Osteocyte (in vitro differentiated cells): ENCODE data around the gene ASXL3. TPM values are rescaled to one million over a fixed set of nuclear protein-coding genes. Genes with fewer than 3 reads are reported as not detected.

Experiments used
- DNase-seq: peaks from one replicate; pipeline ENCODE4 v3.0.0; 2021; ENCODE audit warnings: mixed read lengths; ENCODE audit not compliant: unreplicated experiment; ENCODE audit errors: extremely low spot score
- H3K27ac Mint-ChIP-seq: one replicate; pipeline ENCODE4 v1.8.0; 2021; ENCODE audit warnings: mild to moderate bottlenecking, mixed read lengths; ENCODE audit not compliant: unreplicated experiment
- H3K27me3 Mint-ChIP-seq: one replicate; pipeline ENCODE4 v1.8.0; 2021; ENCODE audit warnings: mixed read lengths; ENCODE audit not compliant: unreplicated experiment
- H3K36me3 Mint-ChIP-seq: one replicate; pipeline ENCODE4 v1.8.0; 2021; ENCODE audit warnings: mixed read lengths; ENCODE audit not compliant: unreplicated experiment
- H3K4me1 Mint-ChIP-seq: one replicate; pipeline ENCODE4 v1.8.0; 2021; ENCODE audit warnings: mixed read lengths; ENCODE audit not compliant: unreplicated experiment
- H3K4me3 Mint-ChIP-seq: one replicate; pipeline ENCODE4 v1.8.0; 2021; ENCODE audit warnings: mild to moderate bottlenecking, moderate library complexity, mixed read lengths; ENCODE audit not compliant: unreplicated experiment
- H3K9me3 Mint-ChIP-seq: one replicate; pipeline ENCODE4 v1.8.0; 2021; ENCODE audit warnings: mixed read lengths; ENCODE audit not compliant: unreplicated experiment
- CTCF ChIP-seq: fragments of 200-600 bp; sonication (generic); IDR thresholded peaks from 2 replicates; pipeline ENCODE4 v1.5.0; 2021; ENCODE audit warnings: antibody characterized with exemption, mild to moderate bottlenecking, moderate library complexity
- total RNA-seq: library from RNA; stranded (reverse); gene quantifications from 2 replicates; pipeline ENCODE4 v1.2.1, GENCODE V29; 2021

Gene ASXL3
- total RNA-seq, 1 donor from 2014 or later, result 7.2 TPM

DNA sequence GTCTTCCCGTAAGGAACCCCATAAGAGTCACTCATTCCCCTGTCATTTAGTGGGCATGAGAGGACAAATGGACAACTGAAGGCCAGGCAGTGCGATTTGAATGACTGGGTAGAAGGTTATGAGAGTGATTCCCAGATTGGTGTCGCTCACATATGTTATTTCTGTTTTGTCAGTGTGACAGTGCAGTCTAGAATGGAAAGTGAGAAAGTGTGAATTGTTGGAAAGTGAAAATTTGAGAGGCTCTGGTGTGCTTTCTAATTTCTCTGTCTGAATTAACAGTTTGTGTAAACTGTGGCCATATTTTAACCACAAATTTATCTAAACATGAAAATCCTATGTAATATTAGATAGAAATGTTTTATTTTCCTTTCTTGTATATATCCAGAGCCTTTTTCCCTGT lies 49.1 kb downstream of the ASXL3 start:
- TF ChIP-seq CTCF, result no peak
- H3K36me3 Mint-ChIP-seq, result no peaks in the 10 kb centered on the region
- no peaks in the 10 kb centered on the region for H3K27me3 Mint-ChIP-seq
- DNase-seq, result no peak
- no peak overlapping the region for H3K4me3 Mint-ChIP-seq
- H3K4me1 Mint-ChIP-seq, result peaks cover 51% of the 10 kb centered on the region
- H3K9me3 Mint-ChIP-seq, result no peaks in the 10 kb centered on the region
- no peak overlapping the region for H3K27ac Mint-ChIP-seq

DNA sequence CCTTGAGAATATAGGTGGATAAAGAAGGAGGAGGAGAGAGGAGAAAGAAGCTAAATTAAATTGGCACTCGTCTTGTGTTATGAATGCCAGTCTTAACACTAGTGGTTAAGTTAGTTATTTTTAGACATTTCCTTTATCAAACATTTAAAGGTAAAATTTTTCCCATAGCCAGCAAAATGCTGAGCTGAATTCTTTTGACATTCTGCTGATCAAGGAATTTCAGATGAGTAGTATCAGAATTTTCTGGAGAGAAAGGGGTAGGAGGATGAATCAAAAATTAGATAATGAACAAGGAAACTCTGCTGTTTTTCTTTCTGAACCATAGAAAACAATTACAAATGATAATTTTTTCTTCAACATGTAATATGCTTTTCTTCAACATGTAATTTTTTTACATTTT lies 52.5 kb downstream of the ASXL3 start:
- peaks cover 45% of the 10 kb centered on the region for H3K4me1 Mint-ChIP-seq
- H3K36me3 Mint-ChIP-seq, result no peaks in the 10 kb centered on the region
- no peak overlapping the region for H3K4me3 Mint-ChIP-seq
- no peaks in the 10 kb centered on the region for H3K9me3 Mint-ChIP-seq
- no peak for TF ChIP-seq CTCF
- peak overlapping the region; percentile 71 for H3K27ac Mint-ChIP-seq
- DNase-seq, result no peak
- H3K27me3 Mint-ChIP-seq, result no peaks in the 10 kb centered on the region

- Mint-ChIP-seq H3K27ac (no peak overlapping the region), H3K27me3 (no peaks in the 10 kb centered on the region), H3K4me3 (no peak overlapping the region), H3K36me3 (no peaks in the 10 kb centered on the region), H3K4me1 (peaks cover 16% of the 10 kb centered on the region), H3K9me3 (no peaks in the 10 kb centered on the region)
- no peak for TF ChIP-seq CTCF
- no peak for DNase-seq
Measured at GRCh38 chr18:33641141-33641540, 63.1 kb downstream of the ASXL3 start.

DNA sequence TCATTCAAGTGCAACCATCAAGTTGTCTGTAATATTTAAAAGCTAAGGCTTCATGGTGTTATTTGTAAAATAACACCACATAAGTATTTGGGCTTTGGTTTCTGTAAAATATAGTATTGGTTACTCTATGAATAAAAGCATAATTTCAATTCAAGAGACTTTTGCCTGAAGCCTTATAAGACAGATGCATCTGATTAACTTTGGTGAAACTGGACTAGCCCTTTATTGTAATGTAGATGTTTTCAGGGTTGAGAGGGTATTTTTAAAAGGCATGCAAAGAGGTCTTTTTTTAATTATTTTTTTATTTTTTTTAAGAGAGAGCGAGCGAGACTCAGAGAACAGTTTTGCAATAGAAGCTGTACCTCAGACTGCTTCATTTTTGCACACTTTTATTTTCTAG lies 66.5 kb downstream of the ASXL3 start:
- H3K4me1 Mint-ChIP-seq, result peaks cover 16% of the 10 kb centered on the region
- no peak for TF ChIP-seq CTCF
- no peaks in the 10 kb centered on the region for H3K9me3 Mint-ChIP-seq
- H3K36me3 Mint-ChIP-seq, result peaks cover 2% of the 10 kb centered on the region
- H3K27ac Mint-ChIP-seq, result no peak overlapping the region
- H3K4me3 Mint-ChIP-seq, result no peak overlapping the region
- no peaks in the 10 kb centered on the region for H3K27me3 Mint-ChIP-seq
- DNase-seq, result no peak

DNA sequence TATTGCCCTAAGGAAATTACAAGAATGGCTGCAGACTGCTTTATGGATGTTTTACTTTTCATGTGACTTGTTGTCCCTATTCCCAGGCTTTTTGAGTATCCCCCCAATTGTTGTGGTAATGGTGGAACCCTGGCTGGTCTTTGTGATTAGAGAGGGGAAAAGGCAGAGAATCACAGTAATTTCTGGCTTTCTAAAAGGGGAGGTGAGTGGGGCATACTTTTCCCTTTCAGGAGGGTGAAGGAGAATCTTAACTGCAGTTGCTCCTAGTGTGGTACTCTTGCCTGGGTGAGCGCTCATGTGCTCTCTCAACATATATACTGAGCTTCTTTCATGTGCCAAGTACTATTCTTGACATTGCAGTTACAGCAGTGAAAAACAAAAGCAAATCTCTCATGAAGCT lies 69.3 kb downstream of the ASXL3 start:
- Mint-ChIP-seq H3K4me3 (no peak overlapping the region), H3K4me1 (peaks cover 16% of the 10 kb centered on the region), H3K9me3 (no peaks in the 10 kb centered on the region), H3K27ac (no peak overlapping the region), H3K27me3 (no peaks in the 10 kb centered on the region), H3K36me3 (peaks cover 2% of the 10 kb centered on the region)
- no peak for TF ChIP-seq CTCF
- DNase-seq, result no peak
